ENCODE data around the gene SPRY1. TPM values are rescaled to one million over a fixed set of nuclear protein-coding genes. Genes with fewer than 3 reads are reported as not detected.

Gene SPRY1
- total and polyA plus RNA-seq, 4 donors: 11.1 to 20.3 (median 12.4) TPM

DNA sequence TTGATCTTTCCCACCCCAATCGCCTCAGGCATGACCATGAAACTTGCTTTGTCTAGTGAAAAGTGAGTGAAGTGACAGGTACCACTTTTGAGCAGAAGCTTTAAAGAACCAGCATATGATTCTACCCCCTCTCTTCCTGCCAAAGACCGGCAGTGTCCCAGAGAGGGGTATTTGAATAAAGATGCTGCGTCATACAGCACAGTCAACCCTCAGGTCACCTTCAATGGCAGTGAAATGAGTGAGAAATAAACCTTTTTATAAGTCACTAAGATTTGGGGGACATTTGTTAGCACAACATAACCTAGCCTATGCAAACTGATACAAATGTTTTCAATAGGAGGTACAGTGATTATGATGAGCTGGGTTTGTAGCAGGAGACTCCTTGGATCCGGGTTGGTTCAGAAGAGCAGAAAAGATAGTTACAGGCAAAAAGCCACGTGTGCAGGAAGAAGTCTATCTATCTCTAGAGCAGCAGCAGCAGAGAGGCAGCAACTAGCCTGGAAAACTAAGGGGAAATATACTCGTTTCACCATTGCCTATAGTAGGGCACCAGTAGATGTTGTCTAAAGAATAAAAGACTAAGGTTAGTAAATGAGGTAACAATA is 30.3 kb upstream of the SPRY1 start:
- no peaks in the 10 kb centered on the region for H3K27me3 ChIP-seq (ENCODE audit: control insufficient read depth in 4 of 4, insufficient read depth in 4 of 4, low read length in 3 of 4)
- H3K4me3 ChIP-seq (ENCODE audit: low read depth in 1 of 3, low read length in 3 of 3): no peak overlapping the region
- H3K9me3 ChIP-seq (ENCODE audit: control insufficient read depth in 4 of 4, low read length in 3 of 4): no peaks in the 10 kb centered on the region
- H3K27ac ChIP-seq (ENCODE audit: low read depth in 1 of 2, low read length in 2 of 2): no peak overlapping the region
- DNase-seq (ENCODE audit: low spot score): no peak
- H3K9ac ChIP-seq (ENCODE audit: low read depth in 1 of 2, low read length in 2 of 2): no peak overlapping the region
- H3K36me3 ChIP-seq (ENCODE audit: control insufficient read depth in 4 of 4, insufficient read depth in 3 of 4, low read depth in 1 of 4, low read length in 3 of 4): no peaks in the 10 kb centered on the region
- no peaks in the 10 kb centered on the region for H3K4me1 ChIP-seq (ENCODE audit: control insufficient read depth in 4 of 4, insufficient read depth in 4 of 4, low read length in 3 of 4)
- TF ChIP-seq HNF4G (IDR thresholded peaks at IDR 0.05) (no peak), FOXA1 (IDR thresholded peaks at IDR 0.05) (no peak), GABPA (IDR thresholded peaks at IDR 0.05 in 1 of 2, conservative IDR thresholded peaks at IDR 0.05 in 1 of 2) (no peak), NR2F2 (IDR thresholded peaks at IDR 0.05) (no peak), YY1 (IDR thresholded peaks at IDR 0.05) (no peak), TAF1 (conservative IDR thresholded peaks at IDR 0.05) (no peak), HNF4A (conservative IDR thresholded peaks at IDR 0.05) (no peak), SP1 (IDR thresholded peaks at IDR 0.05) (no peak), FOXA2 (IDR thresholded peaks at IDR 0.05) (no peak), EGR1 (IDR thresholded peaks at IDR 0.05; ENCODE audit: low read depth in 2 of 2) (no peak), JUND (IDR thresholded peaks at IDR 0.05) (no peak), RXRA (IDR thresholded peaks at IDR 0.05) (no peak), RAD21 (IDR thresholded peaks at IDR 0.05) (no peak)
- TF ChIP-seq, protein P1, sequence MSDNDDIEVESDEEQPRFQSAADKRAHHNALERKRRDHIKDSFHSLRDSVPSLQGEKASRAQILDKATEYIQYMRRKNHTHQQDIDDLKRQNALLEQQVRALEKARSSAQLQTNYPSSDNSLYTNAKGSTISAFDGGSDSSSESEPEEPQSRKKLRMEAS (IDR thresholded peaks at IDR 0.05): no peak
- TF ChIP-seq, protein P2, sequence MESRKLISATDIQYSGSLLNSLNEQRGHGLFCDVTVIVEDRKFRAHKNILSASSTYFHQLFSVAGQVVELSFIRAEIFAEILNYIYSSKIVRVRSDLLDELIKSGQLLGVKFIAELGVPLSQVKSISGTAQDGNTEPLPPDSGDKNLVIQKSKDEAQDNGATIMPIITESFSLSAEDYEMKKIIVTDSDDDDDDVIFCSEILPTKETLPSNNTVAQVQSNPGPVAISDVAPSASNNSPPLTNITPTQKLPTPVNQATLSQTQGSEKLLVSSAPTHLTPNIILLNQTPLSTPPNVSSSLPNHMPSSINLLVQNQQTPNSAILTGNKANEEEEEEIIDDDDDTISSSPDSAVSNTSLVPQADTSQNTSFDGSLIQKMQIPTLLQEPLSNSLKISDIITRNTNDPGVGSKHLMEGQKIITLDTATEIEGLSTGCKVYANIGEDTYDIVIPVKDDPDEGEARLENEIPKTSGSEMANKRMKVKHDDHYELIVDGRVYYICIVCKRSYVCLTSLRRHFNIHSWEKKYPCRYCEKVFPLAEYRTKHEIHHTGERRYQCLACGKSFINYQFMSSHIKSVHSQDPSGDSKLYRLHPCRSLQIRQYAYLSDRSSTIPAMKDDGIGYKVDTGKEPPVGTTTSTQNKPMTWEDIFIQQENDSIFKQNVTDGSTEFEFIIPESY (IDR thresholded peaks at IDR 0.05): no peak
- TF ChIP-seq, protein P3, sequence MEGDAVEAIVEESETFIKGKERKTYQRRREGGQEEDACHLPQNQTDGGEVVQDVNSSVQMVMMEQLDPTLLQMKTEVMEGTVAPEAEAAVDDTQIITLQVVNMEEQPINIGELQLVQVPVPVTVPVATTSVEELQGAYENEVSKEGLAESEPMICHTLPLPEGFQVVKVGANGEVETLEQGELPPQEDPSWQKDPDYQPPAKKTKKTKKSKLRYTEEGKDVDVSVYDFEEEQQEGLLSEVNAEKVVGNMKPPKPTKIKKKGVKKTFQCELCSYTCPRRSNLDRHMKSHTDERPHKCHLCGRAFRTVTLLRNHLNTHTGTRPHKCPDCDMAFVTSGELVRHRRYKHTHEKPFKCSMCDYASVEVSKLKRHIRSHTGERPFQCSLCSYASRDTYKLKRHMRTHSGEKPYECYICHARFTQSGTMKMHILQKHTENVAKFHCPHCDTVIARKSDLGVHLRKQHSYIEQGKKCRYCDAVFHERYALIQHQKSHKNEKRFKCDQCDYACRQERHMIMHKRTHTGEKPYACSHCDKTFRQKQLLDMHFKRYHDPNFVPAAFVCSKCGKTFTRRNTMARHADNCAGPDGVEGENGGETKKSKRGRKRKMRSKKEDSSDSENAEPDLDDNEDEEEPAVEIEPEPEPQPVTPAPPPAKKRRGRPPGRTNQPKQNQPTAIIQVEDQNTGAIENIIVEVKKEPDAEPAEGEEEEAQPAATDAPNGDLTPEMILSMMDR (IDR thresholded peaks at IDR 0.05; ENCODE audit: low read depth, low read length, missing input control): no peak
- TF ChIP-seq, protein P4, sequence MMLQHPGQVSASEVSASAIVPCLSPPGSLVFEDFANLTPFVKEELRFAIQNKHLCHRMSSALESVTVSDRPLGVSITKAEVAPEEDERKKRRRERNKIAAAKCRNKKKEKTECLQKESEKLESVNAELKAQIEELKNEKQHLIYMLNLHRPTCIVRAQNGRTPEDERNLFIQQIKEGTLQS (IDR thresholded peaks at IDR 0.05): no peak
- TF ChIP-seq, protein P5, sequence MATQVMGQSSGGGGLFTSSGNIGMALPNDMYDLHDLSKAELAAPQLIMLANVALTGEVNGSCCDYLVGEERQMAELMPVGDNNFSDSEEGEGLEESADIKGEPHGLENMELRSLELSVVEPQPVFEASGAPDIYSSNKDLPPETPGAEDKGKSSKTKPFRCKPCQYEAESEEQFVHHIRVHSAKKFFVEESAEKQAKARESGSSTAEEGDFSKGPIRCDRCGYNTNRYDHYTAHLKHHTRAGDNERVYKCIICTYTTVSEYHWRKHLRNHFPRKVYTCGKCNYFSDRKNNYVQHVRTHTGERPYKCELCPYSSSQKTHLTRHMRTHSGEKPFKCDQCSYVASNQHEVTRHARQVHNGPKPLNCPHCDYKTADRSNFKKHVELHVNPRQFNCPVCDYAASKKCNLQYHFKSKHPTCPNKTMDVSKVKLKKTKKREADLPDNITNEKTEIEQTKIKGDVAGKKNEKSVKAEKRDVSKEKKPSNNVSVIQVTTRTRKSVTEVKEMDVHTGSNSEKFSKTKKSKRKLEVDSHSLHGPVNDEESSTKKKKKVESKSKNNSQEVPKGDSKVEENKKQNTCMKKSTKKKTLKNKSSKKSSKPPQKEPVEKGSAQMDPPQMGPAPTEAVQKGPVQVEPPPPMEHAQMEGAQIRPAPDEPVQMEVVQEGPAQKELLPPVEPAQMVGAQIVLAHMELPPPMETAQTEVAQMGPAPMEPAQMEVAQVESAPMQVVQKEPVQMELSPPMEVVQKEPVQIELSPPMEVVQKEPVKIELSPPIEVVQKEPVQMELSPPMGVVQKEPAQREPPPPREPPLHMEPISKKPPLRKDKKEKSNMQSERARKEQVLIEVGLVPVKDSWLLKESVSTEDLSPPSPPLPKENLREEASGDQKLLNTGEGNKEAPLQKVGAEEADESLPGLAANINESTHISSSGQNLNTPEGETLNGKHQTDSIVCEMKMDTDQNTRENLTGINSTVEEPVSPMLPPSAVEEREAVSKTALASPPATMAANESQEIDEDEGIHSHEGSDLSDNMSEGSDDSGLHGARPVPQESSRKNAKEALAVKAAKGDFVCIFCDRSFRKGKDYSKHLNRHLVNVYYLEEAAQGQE (IDR thresholded peaks at IDR 0.05): no peak
- WGBS: 71% methylated on average over 6 of the region's 6 CpGs

Measured in liver (tissue), 9 donors.